Activated naive CD4-positive, alpha-beta T cell treated with anti-CD3 and anti-CD28 coated beads for 36 hours (primary cell): ENCODE measurements around the gene SYK. TPM values are rescaled to one million over a fixed set of nuclear protein-coding genes. Genes with fewer than 3 reads are reported as not detected.

Experiments
- CTCF ChIA-PET: fragments of 350-600 bp; sonication (Branson Sonifier 250); formaldehyde crosslinking; loops from one replicate; lab custom pipeline; 2021; ENCODE audit warnings: antibody characterized with exemption; lab: Charles Lee
- DNase-seq: peaks from one replicate; pipeline ENCODE4 v3.0.0-alpha.2; 2020
- H3K27ac Mint-ChIP-seq: one replicate; pipeline ENCODE4 v1.8.0; 2021; ENCODE audit warnings: mild to moderate bottlenecking, mixed read lengths
- H3K27me3 Mint-ChIP-seq: one replicate; pipeline ENCODE4 v1.8.0; 2021; ENCODE audit warnings: low read depth, mixed read lengths
- H3K36me3 Mint-ChIP-seq: one replicate; pipeline ENCODE4 v1.8.0; 2021; ENCODE audit warnings: low read depth, mixed read lengths
- H3K4me1 Mint-ChIP-seq: one replicate; pipeline ENCODE4 v1.8.0; 2021; ENCODE audit warnings: low read depth, mixed read lengths
- H3K4me3 Mint-ChIP-seq: one replicate; pipeline ENCODE4 v1.8.0; 2021; ENCODE audit warnings: mild to moderate bottlenecking, moderate library complexity, mixed read lengths
- H3K9me3 Mint-ChIP-seq: one replicate; pipeline ENCODE4 v1.8.0; 2021; ENCODE audit warnings: mixed read lengths
- intact Hi-C: fragments of 100-400 bp; cut with micrococcal nuclease; formaldehyde crosslinking; loops from one replicate; pipeline ENCODE4 v1.15.1; 2023
- total RNA-seq, 2 experiments: library from RNA; stranded (reverse); gene quantifications; one replicate each; pipeline ENCODE4 v1.2.3, GENCODE V29; 2021

SYK gene
- total RNA-seq, 2 experiments from 2014 or later = 0.07 to 0.19 TPM

DNA sequence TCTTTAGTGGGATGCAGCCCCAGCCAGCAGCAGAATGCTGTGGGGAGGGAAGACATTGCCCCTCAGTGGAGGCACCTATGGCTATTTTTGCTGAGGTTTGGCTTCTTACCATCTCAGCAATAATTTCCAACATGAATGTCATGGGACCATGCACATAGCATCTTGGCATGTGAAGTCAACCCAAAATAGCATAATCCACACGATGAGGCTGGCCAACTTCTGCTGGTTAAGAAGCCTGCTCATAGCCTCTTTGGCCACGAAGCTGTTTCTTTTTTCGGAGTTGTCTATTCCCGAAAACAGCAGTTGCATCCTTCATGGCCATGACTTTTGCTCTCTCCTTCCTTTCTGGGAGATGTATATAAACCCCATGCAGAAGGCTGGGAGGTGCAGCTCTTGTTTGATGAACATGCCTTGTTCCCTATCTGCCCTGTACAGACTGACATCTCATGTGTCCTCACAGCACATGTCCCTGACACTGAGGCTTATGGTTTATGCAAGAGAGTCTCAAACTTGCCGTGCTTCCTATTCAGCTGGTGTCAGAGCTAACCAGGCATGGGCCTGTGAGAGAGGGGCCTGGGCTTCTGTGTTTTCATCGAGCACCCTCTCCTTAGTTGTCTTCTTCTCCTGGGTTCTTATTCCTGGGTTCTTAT, 45.3 kb downstream of the SYK start:
- no peaks in the 10 kb centered on the region for H3K9me3 Mint-ChIP-seq
- no peak overlapping the region for H3K4me3 Mint-ChIP-seq
- no peaks in the 10 kb centered on the region for H3K27me3 Mint-ChIP-seq
- DNase-seq = no peak
- H3K4me1 Mint-ChIP-seq = no peaks in the 10 kb centered on the region
- intact Hi-C loops = no loop called here
- H3K27ac Mint-ChIP-seq = no peak overlapping the region
- no peaks in the 10 kb centered on the region for H3K36me3 Mint-ChIP-seq
- CTCF ChIA-PET = no interaction called here

DNA sequence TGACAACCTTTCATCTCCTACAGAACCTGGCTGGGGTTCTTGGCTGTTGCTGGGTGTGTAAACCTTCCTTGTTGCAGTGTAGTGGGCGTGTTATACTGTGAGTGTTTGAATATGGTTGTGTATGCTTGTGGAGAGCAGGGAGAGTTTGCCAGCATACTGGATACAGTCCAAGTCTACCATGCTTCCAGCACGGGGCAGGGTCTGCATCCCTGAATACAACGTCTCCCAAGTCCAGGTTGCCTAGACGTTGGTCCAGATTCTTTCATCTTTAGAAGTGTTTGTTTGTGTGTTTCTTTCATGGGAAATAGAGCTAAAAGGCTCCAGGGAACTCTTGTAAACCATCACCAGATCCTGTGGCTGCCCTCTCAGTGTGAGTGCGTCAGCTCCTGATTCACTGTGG, 46.4 kb downstream of the SYK start:
- CTCF ChIA-PET = no interaction called here
- no peak for DNase-seq
- Mint-ChIP-seq H3K4me1 (no peaks in the 10 kb centered on the region), H3K36me3 (no peaks in the 10 kb centered on the region), H3K4me3 (no peak overlapping the region), H3K27ac (no peak overlapping the region), H3K9me3 (no peaks in the 10 kb centered on the region), H3K27me3 (no peaks in the 10 kb centered on the region)
- intact Hi-C loops = no loop called here

DNA sequence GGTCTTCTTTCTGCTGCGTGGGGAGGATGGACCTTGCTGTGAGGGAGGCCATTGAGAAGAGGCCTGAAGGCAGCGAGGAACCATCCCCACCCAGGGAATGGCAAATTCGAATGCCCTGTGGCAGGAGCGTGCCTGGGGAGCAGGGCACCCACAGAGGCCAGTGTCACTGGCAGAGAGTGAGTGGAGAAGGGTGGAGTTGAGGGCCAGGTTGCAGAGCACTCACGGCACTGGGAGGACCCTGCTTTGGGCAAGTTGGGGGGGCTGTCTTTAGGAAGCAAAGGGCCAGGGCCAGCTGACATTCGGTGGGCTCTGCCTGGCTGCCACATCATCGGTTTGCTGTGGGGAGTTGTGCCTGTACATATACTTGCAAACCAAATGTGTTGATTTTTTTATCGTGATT, 47.2 kb downstream of the SYK start:
- CTCF ChIA-PET = no interaction called here
- no peak for DNase-seq
- H3K9me3 Mint-ChIP-seq = no peaks in the 10 kb centered on the region
- intact Hi-C loops = no loop called here
- H3K27me3 Mint-ChIP-seq = no peaks in the 10 kb centered on the region
- H3K4me1 Mint-ChIP-seq = no peaks in the 10 kb centered on the region
- H3K36me3 Mint-ChIP-seq = no peaks in the 10 kb centered on the region
- H3K4me3 Mint-ChIP-seq = no peak overlapping the region
- no peak overlapping the region for H3K27ac Mint-ChIP-seq

DNA sequence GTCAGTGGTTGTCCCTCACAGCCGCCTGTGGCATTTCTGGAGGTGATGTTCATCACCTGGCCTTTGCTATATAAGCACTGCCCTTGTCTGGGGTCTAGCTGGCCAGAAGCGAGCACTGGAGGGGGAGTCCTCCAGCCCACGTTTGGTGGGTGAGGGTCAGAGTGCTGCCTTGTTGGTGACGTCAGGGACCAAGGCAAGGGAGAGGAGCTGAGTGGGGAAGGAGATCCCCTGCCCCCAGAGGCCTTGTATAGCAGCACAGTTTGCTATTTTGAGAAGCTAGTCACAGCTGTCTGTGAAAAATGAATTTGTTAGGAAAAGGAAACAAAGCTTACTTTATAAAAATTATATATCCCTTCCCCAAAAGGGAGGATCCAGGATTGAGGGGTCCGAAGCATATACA, 49.8 kb downstream of the SYK start:
- no peak overlapping the region for H3K4me3 Mint-ChIP-seq
- no peaks in the 10 kb centered on the region for H3K4me1 Mint-ChIP-seq
- no peaks in the 10 kb centered on the region for H3K9me3 Mint-ChIP-seq
- H3K27me3 Mint-ChIP-seq = no peaks in the 10 kb centered on the region
- no peak for DNase-seq
- intact Hi-C loops = no loop called here
- CTCF ChIA-PET = no interaction called here
- no peak overlapping the region for H3K27ac Mint-ChIP-seq
- no peaks in the 10 kb centered on the region for H3K36me3 Mint-ChIP-seq

DNA sequence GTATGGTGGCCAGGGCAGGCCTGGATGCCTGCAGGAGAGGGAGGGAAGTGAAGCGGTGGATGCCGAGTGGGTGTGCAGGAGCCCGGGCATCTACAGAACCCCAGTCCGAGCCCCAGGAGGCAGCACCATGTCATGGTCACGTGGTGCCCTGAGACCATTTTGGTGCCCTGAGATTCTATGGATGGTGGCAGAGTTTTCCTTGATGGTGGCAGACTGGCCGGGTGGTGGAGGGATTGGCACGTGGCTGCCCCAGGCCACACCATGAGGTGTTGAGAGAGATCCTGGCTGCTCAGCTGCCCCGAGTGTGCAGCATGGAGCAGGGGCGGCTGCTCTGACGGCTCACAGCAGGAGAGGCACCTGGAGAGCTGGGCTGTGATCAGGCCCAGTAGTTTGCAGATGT, 52.3 kb downstream of the SYK start:
- Mint-ChIP-seq H3K27me3 (peaks cover 2% of the 10 kb centered on the region), H3K36me3 (no peaks in the 10 kb centered on the region), H3K9me3 (no peaks in the 10 kb centered on the region), H3K4me1 (peaks cover 9% of the 10 kb centered on the region), H3K4me3 (no peak overlapping the region), H3K27ac (no peak overlapping the region)
- no peak for DNase-seq
- intact Hi-C loops = no loop called here
- CTCF ChIA-PET = no interaction called here

DNA sequence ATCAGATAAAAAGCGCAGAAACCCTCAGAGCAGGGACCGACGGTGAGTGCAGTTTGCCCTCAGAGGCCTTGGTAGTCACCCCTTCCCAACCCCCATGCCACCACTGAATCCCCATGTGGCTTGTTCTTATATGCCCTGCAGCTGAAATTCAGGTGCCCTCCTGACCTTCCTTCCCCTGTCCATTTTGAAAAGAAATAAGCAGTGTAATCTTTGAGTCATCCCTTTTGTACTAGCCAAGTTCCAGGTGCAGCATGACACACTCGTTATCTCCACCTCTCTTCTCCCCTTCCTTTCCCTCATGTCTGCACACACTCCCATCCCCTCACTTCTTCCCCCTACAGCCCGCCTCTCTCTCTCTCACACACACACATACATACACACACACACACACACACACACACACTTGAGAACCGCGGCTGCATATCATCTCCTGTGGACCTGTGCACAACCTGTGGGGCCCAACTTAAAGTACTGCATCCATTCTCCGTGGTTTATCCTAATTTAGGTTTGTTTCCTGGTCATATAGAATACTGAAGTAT, 53.1 kb downstream of the SYK start:
- Mint-ChIP-seq H3K4me1 (peaks cover 9% of the 10 kb centered on the region), H3K36me3 (no peaks in the 10 kb centered on the region), H3K4me3 (no peak overlapping the region), H3K9me3 (no peaks in the 10 kb centered on the region), H3K27me3 (peaks cover 2% of the 10 kb centered on the region), H3K27ac (no peak overlapping the region)
- intact Hi-C loops = no loop called here
- CTCF ChIA-PET = no interaction called here
- no peak for DNase-seq

DNA sequence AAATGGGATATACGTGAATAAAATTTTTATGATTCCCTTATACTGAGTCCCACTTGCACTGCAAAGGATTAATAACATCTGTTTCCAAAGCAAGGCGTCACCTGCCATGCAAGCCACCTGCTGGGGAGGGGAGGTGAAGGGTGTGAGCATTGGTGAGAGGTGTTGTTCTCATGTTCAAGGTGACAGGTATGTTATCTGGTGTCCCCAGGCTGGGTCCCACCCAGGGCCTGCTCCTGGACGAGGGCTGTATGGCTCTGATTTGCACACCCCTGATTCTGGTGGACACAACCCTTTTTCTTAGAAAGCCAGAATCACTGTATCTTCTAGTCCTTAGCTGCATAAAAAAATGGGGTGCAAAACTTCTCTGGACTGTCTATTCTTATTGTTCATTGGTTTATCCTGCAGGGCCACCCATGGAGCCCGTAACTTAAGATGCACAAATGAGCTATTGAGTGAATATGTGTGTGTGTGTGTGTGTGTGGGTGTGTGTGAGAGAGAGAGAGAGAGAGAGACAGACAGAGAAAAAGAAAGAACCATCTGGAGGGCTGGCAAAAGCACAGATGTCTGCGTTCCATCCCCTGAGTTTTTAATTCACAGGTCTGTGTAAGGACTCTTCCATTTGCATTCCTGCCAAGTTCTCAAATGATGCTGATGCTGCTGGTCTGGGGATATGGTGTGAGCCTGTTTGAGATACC, 53.7 kb downstream of the SYK start:
- CTCF ChIA-PET = interaction anchor here (0.8 kb wide), 1 partner anchor 474 kb away, joined by 3 read pairs; no protein-coding TSS in a partner anchor
- no peak overlapping the region for H3K4me3 Mint-ChIP-seq
- H3K27me3 Mint-ChIP-seq = peaks cover 2% of the 10 kb centered on the region
- intact Hi-C loops = no loop called here
- H3K36me3 Mint-ChIP-seq = no peaks in the 10 kb centered on the region
- H3K4me1 Mint-ChIP-seq = peaks cover 9% of the 10 kb centered on the region
- no peaks in the 10 kb centered on the region for H3K9me3 Mint-ChIP-seq
- H3K27ac Mint-ChIP-seq = no peak overlapping the region
- DNase-seq = no peak

DNA sequence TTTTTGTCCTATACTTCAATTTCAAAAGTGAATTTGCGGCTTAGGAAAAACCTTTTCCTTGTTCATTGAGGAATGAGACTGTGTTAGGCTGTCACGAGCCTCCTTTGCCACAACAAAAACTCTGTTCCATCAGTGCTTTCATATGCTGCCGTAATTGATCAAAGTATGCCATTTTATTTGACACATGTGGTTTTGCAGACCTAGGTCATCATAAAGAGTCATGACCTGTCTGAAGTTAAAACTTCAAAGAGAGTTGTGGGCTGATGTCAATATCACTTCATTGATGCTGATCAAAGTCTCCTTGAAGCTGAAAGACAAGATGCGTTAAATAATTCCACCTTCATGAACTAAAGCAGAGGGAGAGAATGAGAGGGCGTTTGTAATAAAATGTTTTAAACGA, 55.5 kb downstream of the SYK start:
- Mint-ChIP-seq H3K9me3 (no peaks in the 10 kb centered on the region), H3K27ac (no peak overlapping the region), H3K36me3 (no peaks in the 10 kb centered on the region), H3K4me3 (no peak overlapping the region), H3K27me3 (peaks cover 2% of the 10 kb centered on the region), H3K4me1 (peaks cover 9% of the 10 kb centered on the region)
- intact Hi-C loops = no loop called here
- CTCF ChIA-PET = no interaction called here
- DNase-seq = no peak

DNA sequence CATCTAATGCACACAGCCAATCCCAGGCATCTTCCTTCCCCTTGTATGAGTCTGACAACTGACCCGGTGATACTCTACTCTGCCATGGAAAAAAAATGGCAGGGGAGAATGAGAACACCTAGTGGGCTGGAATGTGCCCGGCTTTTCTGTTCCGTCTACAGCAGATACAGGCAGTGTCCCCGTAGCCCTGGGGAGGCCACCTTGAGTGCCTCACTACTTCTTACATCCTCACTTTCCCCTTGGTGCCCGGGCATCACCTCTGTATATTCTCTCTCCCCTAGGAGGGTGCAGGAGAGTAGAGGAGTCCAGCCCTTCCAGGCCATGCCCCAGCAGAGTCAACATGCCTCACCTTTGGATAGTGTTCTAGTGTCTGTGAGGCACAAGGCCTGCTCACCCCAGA, 56.2 kb downstream of the SYK start:
- peaks cover 9% of the 10 kb centered on the region for H3K4me1 Mint-ChIP-seq
- peaks cover 2% of the 10 kb centered on the region for H3K27me3 Mint-ChIP-seq
- CTCF ChIA-PET = no interaction called here
- H3K27ac Mint-ChIP-seq = no peak overlapping the region
- H3K4me3 Mint-ChIP-seq = no peak overlapping the region
- no peaks in the 10 kb centered on the region for H3K36me3 Mint-ChIP-seq
- DNase-seq = no peak
- intact Hi-C loops = no loop called here
- H3K9me3 Mint-ChIP-seq = no peaks in the 10 kb centered on the region

DNA sequence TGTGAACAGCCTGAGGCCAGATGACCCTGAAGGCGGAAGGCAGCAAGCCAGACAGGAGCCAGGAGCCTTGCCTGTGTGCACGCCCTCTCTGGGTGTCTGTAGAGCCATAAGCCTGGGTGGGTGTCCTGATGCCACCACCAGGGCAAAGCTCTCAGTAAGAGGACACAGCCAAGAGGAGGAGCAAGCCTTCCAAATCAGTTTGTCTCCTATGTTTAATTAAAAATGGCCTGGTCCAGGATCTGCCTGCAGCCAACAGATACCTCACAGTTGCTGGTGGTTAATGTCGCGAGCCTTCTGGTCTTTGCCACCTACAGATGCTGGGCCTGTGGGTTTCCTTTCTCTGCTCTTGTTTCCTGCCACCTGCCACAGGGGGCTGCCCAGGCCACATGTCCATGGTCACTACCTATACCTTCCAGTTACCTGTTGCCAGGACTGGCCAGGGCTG, 56.9 kb downstream of the SYK start:
- Mint-ChIP-seq H3K36me3 (no peaks in the 10 kb centered on the region), H3K27me3 (peaks cover 2% of the 10 kb centered on the region), H3K9me3 (no peaks in the 10 kb centered on the region), H3K4me3 (no peak overlapping the region), H3K27ac (no peak overlapping the region), H3K4me1 (peaks cover 9% of the 10 kb centered on the region)
- CTCF ChIA-PET = no interaction called here
- intact Hi-C loops = no loop called here
- DNase-seq = no peak

DNA sequence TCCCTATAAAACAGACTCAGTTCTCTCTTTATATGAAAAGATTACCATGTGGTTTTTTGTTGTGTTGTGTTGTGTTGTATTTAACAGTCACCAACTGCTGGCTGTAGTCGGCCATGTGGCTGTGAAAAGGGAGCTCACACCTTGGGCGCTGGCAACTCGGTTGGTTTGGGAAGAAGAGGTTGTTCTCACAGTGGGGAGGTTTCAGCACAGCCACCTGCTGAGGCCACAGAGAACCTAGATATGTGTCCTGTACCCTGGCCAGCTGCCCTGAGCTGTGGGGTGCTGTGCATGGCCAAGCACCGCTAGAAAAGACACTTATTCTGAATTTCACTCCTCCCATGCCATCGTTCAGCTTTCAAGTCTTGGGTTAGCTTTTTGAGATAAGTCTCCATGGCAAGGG, 58.8 kb downstream of the SYK start:
- Mint-ChIP-seq H3K27ac (no peak overlapping the region), H3K36me3 (no peaks in the 10 kb centered on the region), H3K27me3 (peaks cover 2% of the 10 kb centered on the region), H3K4me1 (peaks cover 20% of the 10 kb centered on the region), H3K4me3 (no peak overlapping the region), H3K9me3 (no peaks in the 10 kb centered on the region)
- no peak for DNase-seq
- intact Hi-C loops = no loop called here
- CTCF ChIA-PET = no interaction called here

DNA sequence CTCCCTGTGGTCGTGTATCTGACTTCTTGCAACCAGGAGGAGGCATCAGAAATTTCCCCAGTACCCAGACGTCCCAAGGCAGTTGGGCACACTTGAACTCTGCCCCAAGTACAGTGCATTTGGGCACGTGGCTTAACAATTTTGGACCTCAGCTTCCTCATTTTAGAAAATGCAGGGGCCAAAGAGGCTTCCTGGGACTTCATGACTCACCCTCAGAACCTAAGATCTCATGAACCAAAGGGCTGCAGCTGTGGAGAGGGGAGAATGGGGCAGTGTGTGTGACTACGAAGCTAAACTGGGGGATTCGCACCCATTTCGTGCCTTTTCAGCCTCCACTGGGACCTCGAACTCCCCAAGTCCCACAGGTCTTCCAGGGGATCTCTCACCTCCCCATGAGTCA, 59.2 kb downstream of the SYK start:
- no peak overlapping the region for H3K27ac Mint-ChIP-seq
- CTCF ChIA-PET = no interaction called here
- H3K27me3 Mint-ChIP-seq = peaks cover 2% of the 10 kb centered on the region
- peaks cover 21% of the 10 kb centered on the region for H3K4me1 Mint-ChIP-seq
- H3K4me3 Mint-ChIP-seq = no peak overlapping the region
- DNase-seq = no peak
- intact Hi-C loops = no loop called here
- no peaks in the 10 kb centered on the region for H3K36me3 Mint-ChIP-seq
- no peaks in the 10 kb centered on the region for H3K9me3 Mint-ChIP-seq

DNA sequence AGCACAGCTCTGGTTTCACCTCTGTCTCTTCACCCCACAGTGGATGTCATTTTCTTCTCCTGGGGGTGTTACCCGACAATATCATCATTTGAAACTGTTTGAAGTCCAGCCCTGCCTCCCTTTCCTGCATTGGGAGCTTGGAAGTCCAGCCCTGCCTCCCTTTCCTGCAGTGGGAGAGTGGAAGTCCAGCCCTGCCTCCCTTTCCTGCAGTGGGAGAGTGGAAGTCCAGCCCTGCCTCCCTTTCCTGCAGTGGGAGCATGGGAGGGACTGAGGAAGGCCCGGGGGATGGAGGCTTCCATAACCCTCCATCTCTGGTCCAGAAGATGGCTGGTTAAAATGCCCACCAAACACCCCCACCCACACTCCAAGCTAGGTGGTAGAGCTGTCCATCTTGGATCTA, 59.8 kb downstream of the SYK start:
- Mint-ChIP-seq H3K36me3 (no peaks in the 10 kb centered on the region), H3K4me3 (no peak overlapping the region), H3K9me3 (no peaks in the 10 kb centered on the region), H3K27me3 (peaks cover 2% of the 10 kb centered on the region), H3K4me1 (peaks cover 21% of the 10 kb centered on the region), H3K27ac (no peak overlapping the region)
- intact Hi-C loops = no loop called here
- CTCF ChIA-PET = interaction anchor here (1.2 kb wide), 1 partner anchor 106 kb away, joined by 3 read pairs; no protein-coding TSS in a partner anchor
- DNase-seq = no peak
